Fibroblast of skin of back (primary cell): ENCODE results near the gene CDK5R1.

Experiments
- DNase-seq: peaks from one replicate; pipeline ENCODE4 v3.0.0-alpha.2; 2013

CDK5R1 gene

DNA sequence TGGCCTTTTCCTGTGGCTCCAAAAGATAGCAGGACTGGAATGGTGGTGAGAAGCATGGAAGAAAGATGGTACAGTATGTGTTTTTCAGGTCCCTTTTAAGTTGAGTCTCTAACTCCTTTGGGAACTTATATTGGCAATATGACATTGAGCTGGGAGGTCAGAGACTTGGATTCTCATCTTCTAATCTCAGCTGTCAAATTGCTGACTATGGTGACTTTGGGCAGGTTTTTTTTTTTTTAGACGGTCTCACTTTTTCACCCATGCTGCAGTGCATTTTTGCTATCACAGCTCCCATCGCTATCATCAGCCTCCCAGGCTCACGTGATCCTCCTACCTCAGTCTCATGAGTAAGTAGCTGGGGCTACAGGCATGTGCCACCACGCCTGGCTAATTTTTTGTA lies 15.1 kb upstream of the CDK5R1 start:
- no peak for DNase-seq

DNA sequence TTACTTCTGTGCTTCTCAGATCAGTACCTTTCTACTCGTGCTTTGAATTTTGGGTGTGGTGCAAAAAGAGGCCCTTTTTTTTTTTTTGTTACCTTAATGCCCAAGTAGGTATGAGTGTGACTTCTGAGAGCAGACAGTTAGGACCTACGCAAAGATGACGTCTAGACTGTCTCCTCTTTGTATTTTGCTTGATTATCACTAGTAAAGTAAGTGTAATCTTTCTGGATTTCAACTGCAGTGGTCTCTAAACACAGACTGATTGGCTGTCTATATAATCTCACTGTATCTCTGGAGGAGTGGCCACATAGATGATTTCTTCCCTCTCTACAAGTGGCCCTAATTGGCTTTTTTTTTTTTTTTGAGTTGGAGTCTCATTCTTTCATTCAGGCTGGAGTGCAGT lies 11.5 kb upstream of the CDK5R1 start:
- DNase-seq, result no peak

DNA sequence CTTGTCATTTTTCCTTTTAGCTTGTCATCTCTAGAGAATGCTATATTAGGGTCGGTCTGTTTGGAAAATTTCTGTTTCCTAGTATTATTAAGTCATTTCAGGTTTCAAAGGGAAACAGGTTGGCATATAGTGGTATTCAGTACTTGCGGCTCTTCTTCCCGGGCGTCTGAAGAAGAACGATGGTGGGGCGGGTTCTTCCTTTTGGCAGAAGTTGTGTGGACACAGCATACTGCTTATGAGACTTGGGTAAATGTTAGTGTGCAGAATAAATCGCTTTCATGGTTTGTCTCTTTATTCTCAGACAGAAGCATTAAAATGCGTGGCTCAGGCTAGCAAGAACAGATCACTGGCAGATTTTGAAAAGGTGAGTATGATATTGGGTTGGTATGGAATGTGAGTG lies 9.6 kb upstream of the CDK5R1 start:
- DNase-seq, result no peak

DNA sequence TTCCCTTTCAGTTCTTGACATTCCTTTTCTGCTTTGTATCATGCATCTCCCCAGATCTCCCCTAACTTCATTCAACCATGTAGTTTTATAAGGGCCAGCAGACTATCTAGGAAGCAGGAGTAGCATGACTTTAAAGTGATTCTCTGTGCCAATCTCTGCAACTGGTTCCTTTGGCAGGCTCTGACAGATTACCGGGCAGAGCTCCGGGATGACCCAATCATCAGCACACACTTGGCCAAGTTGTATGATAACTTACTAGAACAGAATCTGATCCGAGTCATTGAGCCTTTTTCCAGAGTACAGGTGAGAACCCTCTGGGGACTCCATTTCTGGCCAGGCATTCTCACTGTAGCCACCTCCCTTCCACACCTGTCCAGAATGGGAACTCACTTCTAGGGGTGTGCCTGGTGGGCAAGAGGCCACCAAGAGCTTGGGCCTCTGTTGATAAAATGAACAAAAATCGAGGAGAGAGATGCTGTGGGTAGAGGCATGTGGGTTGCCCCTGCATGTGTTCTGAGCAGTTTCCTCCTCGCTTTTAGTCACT lies 7.6 kb upstream of the CDK5R1 start:
- DNase-seq, result no peak

DNA sequence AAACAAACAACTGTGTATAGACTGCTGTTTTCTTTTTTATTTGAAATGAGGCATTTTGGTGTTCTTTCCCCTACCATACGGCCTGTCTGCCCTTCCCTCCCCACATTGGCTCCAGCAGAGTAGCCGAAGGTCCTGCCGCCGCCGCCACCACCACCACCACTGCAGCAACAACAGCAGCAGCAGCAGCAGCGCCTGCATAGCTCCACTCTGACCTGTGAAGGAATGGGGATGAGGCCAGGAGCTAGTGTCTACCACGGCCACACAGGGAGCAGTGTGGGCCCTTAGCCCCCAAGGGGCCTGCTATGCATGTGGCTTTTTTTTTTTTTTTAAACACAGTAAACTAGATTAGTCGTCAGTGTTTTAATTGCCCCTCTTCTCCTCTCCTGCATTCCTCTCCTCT lies 5.6 kb upstream of the CDK5R1 start:
- DNase-seq, result no peak

DNA sequence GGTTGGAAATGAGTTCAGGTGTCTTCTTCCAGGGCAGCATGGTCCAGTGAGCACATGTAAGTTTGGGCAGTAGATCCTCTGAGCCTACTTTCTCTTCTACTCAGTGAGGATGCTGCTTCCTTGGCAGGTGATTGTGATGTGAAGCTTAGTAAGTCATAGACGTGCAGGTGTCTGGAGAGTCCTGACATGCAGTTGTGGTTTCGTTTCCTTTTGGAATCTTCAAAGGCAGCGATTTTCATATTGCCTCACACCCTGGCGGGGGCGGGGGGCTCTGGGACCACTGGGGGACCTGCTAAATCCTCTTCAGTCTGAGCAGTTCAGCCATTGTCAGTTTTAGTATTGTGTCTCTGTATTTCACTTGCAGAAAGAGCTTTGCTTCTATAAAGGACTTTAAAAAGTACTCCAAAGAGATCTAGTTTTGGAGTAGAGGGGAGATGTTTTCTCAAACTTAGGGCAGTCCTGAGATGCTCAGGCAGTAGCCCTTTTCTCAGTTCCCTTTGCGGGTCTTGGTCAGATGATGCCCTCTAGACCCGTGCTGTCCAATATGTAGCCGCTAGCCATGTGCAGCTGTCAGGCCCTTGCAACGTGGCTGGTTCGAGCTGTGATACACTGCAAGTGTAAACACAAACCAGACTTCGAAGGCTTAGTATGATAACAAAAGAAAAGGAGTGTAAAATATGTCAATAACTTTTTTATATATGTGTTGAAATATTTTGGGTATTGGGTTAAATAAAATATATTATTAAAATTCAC lies 4.0 kb upstream of the CDK5R1 start:
- DNase-seq, result no peak

DNA sequence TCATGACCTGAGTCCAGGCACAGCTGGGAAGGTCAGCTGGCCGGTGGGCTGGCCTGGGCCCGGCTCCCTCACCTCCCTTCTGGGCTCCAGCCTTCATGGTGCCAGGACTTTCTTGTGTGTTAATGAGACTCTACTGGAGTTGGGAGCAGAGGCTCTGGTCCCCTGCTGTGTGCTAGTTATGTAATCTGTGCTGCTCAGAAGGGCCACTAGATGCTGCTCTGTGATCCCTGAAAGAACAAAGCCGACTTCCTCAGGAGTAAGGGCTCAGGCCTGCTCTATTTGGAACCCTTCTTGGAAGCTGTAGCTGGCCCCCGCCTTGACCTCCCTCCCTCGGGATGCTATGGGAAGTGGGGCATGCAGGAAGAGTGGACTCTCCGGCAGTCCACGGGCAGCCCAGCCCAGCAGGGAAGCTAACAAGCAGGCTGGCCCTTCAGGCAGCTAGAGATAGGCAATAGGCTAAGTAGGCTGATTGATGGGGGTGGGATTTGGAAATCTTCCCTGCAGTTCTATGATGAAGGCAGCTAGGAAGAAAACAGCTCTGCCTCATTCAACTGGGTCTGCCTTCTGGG lies 3.3 kb upstream of the CDK5R1 start:
- peak; percentile 83 for DNase-seq

DNA sequence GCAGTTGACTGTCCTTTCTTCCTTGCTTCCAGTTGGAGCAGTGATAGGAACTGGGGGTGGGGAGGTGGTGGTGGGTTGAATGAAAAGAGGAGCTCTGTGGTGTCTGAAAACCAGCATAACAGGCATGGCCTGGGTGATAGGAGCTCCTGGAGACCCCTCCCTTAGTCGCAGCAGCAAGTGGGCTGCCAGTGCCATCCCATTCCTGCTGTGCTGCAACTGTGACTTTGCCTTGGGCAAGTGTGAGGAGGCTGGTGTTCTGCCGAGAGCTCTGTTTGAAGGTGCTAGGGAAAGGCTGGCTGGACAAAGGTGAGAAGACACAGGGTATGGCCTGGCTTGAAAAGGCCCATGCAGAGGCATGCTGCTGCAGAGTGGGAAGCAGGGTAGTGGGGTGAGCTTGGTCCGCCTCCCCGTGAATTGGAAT lies 2.7 kb upstream of the CDK5R1 start:
- no peak for DNase-seq

DNA sequence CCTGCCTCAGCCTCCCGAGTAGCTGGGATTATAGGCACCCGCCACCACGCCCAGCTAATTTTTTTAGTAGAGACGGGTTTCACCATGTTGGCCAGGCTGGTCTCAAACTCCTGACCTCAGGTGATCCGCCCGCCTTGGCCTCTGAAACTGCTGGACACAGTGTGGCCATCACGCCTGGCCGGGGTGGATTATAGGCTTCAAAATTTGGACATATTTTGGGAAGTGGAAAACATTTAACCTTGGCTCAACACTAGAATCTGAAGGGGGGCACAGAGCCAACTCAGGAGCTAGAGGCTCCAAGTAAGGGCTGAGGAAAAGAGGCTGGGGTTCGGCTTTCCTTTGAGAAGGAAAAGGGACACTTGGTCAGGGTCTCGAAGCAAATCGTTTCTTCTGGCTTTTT lies 2.2 kb upstream of the CDK5R1 start:
- no peak for DNase-seq

DNA sequence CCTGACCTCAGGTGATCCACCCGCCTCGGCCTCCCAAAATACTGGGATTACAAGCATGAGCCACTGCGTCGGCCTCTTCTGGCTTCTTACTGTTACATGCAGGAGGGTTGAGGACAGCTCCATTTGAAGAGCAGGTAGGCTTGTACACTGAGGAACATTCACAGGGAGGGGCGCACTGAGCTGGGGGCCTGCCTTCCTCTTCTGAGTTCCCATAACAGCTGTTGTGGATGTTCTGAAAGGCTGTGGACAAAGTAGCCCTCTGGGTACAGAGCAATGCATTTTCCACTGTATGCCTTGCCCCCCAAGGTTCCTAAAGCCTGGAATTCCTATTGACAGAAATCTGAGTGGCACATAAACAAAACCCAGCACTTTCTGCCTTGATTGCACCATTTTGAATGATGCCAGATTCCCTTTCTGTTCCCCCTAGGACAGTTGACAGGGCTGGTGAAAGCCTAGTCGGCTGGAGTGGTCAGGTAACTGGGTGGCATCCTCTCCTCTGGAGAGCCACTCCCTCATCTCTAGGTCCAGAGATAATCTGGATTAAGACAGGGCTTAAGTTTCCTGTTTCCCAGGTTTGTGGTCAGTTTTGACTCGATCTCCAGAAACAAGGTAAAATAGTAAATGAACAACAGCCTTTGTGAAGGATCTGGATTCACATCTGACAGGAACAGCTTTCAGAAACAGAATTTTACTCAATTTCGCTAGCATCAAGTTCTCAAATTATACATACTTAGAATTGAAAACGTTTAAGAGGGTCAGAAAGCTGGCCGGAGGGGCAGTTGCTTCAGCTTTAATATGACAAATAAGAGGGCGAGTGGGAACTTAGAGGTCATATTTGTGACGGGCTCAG lies 1.3 kb upstream of the CDK5R1 start:
- DNase-seq, result no peak

DNA sequence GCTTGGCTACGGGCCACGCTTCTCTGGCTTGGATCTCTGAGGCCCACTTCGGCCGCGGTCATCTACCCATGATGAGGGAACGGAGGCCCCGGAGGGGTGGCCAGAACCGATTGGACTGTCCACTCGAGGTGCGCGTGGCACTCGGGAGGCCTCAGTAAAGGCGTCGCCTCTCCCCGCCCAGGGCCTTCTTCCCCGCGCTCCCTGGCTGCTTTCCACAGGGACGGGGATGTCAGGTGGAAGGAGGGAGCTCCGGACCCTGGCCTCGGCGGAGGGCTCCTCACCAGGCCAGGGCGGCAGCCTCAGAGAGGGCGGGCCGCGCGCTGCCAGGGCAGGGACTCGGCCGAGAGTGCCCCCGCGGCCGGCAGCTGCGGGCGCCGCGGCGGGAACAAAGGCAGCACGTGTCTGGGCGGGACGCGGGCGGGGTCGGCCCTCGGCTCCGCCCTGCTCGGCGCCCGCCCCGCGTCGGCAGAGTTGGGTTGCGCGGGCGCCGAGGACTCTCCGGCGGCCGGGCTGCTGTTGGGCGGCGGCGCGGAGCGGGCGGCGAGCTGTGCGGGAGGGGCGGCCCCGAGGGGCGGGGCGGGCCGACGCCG lies 587 bp upstream of the CDK5R1 start:
- peak; percentile 73 for DNase-seq

DNA sequence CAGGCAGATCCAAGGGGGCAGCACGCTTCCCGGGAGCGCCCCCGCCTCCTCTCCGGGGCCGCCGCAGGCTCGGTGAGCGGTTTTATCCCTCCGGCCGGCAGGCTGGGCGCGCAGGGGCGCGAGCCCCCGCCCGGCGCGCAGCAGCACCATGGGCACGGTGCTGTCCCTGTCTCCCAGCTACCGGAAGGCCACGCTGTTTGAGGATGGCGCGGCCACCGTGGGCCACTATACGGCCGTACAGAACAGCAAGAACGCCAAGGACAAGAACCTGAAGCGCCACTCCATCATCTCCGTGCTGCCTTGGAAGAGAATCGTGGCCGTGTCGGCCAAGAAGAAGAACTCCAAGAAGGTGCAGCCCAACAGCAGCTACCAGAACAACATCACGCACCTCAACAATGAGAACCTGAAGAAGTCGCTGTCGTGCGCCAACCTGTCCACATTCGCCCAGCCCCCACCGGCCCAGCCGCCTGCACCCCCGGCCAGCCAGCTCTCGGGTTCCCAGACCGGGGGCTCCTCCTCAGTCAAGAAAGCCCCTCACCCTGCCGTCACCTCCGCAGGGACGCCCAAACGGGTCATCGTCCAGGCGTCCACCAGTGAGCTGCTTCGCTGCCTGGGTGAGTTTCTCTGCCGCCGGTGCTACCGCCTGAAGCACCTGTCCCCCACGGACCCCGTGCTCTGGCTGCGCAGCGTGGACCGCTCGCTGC lies 832 bp downstream of the CDK5R1 start:
- peak; percentile 42 for DNase-seq

DNA sequence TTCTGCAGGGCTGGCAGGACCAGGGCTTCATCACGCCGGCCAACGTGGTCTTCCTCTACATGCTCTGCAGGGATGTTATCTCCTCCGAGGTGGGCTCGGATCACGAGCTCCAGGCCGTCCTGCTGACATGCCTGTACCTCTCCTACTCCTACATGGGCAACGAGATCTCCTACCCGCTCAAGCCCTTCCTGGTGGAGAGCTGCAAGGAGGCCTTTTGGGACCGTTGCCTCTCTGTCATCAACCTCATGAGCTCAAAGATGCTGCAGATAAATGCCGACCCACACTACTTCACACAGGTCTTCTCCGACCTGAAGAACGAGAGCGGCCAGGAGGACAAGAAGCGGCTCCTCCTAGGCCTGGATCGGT lies 1.4 kb downstream of the CDK5R1 start:
- no peak for DNase-seq

DNA sequence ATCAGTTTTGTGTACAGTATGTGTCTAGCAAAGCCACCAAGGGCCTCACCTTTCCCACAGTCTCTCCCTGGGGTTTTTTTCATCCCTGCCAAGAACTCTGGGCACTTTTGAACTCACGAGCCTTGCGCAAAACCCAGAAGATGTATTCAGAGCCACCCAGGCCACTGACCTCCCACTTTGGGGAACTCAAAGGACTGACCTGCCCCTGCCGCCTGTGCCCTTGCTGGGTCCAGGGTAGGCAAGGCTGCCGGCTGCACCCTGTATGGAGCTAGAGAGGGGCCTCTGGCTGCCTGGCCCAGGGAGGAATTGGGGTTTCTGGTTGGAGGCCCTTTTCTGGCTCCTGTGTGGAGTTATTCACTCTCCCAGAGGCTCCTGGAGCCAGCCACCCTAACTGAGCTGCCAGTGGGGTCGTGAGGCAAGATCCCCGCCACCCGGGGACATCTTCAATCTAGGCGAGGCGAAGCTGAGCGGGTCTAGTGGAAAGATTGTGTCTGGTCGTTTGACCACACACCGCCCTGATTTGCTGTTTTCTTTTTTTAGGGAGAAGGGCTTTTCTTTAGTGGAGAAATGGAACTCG lies 1.9 kb downstream of the CDK5R1 start:
- DNase-seq, result no peak

DNA sequence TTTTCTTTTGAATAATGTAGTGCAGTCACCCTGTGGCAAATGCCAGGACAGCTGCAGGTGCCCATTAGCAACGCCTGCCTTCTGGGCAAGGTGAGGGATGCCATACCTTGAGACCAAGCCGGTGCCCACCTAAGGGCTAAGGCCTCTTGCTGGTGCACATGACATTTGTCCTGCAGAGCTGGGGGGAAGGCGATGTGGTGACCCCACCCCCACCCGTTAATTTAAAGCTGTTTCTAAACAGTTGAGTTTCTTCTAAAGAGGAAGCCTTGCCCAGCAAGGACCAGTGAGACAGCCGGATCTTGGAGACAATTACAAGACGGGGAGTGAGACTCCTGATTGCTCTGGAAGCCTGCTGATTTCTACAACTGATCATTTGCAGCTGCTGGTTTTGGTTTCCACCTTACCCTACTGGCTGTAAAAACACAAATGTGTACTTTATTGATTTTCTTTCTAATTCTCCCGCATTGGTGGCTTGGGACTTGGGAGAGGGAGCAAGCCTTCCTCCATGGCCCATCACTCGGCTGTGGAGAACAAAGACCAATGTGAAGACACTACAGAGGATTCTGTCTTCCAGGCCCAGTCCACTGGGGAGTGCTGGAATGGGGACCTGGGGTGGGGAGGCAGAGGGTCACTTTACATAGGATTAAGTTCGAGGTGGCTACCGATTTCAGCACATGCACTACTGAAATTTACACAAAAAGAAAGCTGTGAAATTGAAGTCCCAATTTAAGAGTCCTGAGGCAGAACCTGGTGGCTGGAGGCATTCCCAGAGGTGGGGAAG lies 2.7 kb downstream of the CDK5R1 start:
- DNase-seq, result no peak

DNA sequence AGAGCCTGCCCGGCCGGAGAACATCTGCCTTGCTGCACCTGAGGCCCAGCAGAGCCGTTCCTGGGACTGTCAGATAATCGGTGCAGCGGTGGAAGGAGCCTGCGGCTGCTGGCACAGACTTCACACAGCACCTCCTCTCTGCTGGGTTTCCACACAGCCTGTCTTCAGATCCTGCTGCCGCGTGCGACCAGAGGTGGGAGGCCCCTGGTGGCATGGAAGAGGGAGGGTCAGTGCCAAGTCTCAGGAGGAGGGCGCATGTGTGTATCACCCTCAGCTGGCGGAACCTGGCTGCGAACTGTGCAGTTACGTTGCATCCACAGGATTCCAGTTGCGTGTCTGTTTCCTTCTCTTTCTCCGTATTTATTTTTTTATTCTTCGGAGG lies 3.3 kb downstream of the CDK5R1 start:
- DNase-seq, result no peak

DNA sequence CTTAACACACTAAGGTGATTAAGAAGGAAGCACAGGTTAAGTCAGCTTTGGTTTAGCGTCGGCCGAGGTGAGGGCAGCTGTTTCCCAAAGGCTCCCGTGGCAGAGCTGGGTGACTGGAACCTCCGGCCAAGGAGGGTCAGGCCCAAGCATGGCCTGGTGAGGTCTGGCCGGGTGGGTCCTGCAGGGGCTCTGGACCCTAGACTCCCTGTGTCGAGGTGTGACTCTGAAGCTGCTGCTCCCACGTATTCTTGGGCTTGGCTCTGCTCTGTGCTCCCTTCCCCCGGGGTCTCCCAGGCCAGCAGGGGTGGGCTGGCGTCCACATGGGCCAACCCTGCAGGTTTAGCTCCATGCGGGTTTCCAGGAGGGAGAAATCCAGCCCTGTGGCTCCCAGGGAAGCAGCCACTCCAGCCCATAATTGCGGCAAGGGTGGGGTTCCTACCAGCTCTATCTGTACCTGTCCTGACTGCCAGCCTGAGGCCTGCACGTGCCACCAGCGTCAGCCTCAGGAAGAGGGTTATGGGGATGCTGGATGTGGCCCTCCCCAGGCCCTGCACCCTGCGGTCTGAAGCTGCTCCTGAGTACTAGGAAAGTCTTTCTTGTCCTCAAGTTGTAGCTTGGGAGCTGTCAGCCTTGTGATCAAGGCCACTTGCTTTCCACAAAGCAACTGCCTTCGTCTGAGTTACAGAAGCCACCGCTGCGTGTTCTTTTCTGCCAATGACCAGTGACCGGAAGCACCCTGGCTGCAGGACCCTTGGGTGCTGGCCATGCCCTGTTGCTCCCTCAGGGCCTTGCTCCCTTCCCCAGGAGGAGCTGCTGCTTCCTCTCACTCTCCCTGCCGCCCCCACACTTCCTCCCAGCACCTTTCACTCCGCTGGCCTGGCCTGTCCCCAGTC lies 4.8 kb downstream of the CDK5R1 start:
- DNase-seq, result no peak

DNA sequence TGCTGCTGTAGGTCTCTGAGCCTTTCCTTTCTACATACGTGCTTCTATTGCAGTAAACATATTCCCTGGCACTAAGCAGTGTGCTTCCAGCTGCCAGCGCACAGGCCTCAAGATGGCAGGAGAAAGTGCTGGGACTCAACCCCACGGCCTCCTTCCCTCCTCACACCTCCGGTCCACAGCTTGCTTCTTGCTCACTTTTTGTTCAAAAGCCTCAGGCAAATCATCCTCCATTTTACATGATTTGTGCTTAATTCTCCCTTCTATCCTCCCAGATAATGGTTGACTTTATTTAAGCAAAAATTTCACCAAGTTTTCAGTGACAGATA lies 5.4 kb downstream of the CDK5R1 start:
- DNase-seq, result no peak

DNA sequence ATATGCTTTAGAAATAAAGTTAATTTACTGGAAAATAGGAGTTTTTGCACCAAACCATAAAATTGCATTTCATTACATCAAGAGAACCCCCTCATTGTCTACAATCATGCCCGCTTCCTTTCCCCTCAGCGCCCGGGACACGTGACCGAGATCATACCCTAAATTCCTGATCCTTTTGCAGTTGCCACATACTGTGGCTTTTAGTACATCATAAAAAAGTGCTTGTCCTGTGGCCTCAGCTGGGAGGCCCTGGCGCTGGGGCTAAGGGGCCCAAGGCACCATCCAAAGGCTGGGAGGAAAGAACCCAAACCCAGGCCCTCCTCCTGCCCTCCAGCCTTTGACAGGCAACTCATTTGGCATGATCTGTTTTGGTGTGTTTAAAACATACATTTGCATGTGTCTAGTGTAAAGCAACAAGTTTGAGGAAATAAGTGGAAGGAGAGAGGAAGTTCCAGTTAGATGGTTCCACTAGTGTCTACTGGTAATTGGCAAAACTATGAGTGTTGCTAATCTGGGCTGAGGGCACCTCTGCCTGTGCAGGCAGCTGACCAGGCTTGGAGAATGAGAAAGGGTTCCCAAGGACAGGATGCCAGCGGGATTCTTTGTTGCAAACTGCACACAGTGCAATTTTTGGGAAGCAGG lies 6.0 kb downstream of the CDK5R1 start:
- no peak for DNase-seq

DNA sequence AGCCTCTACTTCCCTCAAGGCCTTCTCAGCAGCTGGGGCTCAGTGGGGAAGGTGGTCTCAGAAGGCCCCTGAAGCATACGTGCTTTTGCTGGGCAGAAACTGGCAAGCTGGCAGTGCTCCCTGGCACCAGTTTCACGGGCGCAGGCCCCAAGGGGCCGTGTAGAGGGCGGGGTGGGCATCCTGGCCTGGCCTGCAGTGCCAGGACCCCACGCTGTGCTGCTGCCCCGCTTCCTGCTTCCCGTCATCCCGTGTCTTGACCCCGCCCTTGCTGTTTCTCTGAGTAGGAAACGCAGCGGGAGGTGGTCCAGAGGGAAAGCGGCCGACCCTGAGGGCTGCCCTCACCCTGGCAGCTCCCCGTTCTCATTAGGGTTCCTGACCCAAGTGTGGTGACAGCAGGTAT lies 6.8 kb downstream of the CDK5R1 start:
- DNase-seq, result no peak
